GM23338 (cell line): ENCODE results near the gene SMC4.

Experiments used
- CREB1 ChIP-seq: fragments of 250-450 bp; sonication (Bioruptor Pico); IDR thresholded peaks from 2 replicates; pipeline ENCODE4 v1.5.0; 2020; ENCODE audit warnings: low read depth, mild to moderate bottlenecking, moderate library complexity
- CTCF ChIP-seq, 2 experiments: fragments of 200-600 bp in 1 of 2; sonication (generic) in 1 of 2; conservative IDR thresholded peaks; 2 replicates each; pipeline versions ENCODE4 v1.5.1 to v1.6.1; 2016 to 2017; ENCODE audit warnings: antibody characterized with exemption in 2 of 2, low read depth in 2 of 2, mild to moderate bottlenecking in 2 of 2, moderate library complexity in 1 of 2
- EZH2phosphoT487 ChIP-seq: fragments of 200-600 bp; sonication (generic); IDR thresholded peaks from one replicate; pipeline ENCODE4 v1.8.1; 2018; ENCODE audit warnings: antibody characterized with exemption; ENCODE audit not compliant: unreplicated experiment
- TF ChIP-seq, protein P1 (sequence below): IDR thresholded peaks from one replicate; pipeline ENCODE4 v1.6.1; 2018; ENCODE audit warnings: antibody characterized with exemption; ENCODE audit not compliant: unreplicated experiment

GRCh38 chr3:160446522-160447056, 47.1 kb downstream of the SMC4 start:
- no peak for TF ChIP-seq CTCF (conservative IDR thresholded peaks at IDR 0.05; ENCODE audit: low read depth in 2 of 2)
- no peak for TF ChIP-seq CREB1 (CRISPR knock-in tag)
- TF ChIP-seq EZH2phosphoT487 = no peak
- TF ChIP-seq, protein P1, sequence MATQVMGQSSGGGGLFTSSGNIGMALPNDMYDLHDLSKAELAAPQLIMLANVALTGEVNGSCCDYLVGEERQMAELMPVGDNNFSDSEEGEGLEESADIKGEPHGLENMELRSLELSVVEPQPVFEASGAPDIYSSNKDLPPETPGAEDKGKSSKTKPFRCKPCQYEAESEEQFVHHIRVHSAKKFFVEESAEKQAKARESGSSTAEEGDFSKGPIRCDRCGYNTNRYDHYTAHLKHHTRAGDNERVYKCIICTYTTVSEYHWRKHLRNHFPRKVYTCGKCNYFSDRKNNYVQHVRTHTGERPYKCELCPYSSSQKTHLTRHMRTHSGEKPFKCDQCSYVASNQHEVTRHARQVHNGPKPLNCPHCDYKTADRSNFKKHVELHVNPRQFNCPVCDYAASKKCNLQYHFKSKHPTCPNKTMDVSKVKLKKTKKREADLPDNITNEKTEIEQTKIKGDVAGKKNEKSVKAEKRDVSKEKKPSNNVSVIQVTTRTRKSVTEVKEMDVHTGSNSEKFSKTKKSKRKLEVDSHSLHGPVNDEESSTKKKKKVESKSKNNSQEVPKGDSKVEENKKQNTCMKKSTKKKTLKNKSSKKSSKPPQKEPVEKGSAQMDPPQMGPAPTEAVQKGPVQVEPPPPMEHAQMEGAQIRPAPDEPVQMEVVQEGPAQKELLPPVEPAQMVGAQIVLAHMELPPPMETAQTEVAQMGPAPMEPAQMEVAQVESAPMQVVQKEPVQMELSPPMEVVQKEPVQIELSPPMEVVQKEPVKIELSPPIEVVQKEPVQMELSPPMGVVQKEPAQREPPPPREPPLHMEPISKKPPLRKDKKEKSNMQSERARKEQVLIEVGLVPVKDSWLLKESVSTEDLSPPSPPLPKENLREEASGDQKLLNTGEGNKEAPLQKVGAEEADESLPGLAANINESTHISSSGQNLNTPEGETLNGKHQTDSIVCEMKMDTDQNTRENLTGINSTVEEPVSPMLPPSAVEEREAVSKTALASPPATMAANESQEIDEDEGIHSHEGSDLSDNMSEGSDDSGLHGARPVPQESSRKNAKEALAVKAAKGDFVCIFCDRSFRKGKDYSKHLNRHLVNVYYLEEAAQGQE = no peak
